Left kidney (tissue), 2 donors: ENCODE data around the gene ACSF3. TPM values are rescaled to one million over a fixed set of nuclear protein-coding genes. Genes with fewer than 3 reads are reported as not detected.
A peak's percentile ranks its signal among the peaks of the same experiment; 100 is the strongest.

ENCODE experiments used
- DNase-seq: peaks from one replicate; pipeline ENCODE4 v3.0.0-alpha.2; 2013
- polyA plus RNA-seq: library from polyadenylated mRNA; unstranded; fragments of 120-200 nt; gene quantifications from one replicate; pipeline ENCODE4 v1.2.1, GENCODE V29; 2013; ENCODE audit not compliant: insufficient read length

Gene ACSF3
- polyA plus RNA-seq, 1 donor: 30.5 TPM

DNA sequence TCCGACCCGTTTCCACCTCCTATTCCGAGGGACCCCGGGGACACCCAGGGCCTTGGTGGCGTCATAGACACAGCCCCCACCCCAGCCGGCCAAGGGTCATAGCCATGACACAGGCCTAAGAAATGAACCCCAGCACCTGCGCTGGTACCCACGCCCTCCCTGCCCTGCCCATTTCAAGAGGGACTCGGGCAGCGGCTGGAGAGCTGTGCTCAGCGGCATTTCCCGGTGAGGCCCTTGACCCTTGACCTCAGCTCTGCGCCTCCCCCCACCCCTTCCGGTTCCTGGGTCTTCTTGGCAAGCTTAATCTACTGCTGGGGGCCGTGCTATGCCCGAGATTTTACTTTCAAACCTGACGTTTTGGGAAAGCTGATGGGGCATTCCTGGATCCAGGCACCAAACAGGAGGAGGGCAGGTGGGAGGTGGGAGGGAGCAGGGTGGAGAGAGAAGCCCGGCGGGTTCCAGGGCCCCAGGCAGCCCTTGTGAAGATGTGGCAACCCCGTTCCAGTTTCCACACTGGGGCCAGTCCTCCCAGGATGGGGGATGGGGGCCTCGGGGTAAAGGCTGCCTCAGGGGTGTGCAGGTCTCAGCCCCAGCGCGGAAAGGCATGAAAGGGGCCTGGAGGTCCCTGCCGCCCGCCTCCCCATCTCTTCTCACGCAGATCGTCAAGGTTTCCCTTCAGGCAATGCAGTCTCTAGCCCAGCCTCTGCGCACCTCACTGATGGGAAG is 106.6 kb downstream of the ACSF3 start, which contains the start of gene SLC22A31:
Gene SLC22A31 (minus strand): TSS at position 414 of the 726 bp plus-strand sequence. CDS start 36 bp downstream, at position 378.
- no peak for DNase-seq

DNA sequence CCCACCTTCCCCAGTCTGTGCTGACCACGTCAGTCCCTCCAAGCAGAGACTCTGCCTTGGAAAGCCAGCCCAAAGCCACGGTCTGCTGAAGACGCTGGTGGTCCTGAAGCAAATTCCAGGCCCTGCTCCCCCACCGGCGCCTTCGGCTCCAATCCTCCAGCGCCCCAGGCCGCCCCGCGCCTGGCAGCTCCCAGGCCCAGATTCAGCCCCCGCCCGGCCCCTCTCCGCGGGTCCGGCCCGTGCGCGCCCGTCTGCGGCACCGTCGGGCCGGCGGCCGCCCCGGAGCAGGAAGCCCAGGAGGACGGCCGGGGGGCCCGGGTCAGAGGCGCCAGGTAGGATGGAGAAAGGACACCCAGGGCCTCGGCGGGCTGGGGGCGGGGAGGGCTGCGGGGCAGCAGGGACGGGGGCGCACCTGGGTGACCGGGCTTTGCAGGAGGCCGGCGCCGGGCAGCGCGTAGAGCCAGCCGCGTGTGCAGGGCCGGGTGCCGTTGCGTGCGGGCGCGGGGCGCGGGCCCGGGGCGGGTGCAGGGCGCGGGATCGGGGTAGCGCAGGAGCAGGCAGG is 107.3 kb downstream of the ACSF3 start:
- no peak for DNase-seq

DNA sequence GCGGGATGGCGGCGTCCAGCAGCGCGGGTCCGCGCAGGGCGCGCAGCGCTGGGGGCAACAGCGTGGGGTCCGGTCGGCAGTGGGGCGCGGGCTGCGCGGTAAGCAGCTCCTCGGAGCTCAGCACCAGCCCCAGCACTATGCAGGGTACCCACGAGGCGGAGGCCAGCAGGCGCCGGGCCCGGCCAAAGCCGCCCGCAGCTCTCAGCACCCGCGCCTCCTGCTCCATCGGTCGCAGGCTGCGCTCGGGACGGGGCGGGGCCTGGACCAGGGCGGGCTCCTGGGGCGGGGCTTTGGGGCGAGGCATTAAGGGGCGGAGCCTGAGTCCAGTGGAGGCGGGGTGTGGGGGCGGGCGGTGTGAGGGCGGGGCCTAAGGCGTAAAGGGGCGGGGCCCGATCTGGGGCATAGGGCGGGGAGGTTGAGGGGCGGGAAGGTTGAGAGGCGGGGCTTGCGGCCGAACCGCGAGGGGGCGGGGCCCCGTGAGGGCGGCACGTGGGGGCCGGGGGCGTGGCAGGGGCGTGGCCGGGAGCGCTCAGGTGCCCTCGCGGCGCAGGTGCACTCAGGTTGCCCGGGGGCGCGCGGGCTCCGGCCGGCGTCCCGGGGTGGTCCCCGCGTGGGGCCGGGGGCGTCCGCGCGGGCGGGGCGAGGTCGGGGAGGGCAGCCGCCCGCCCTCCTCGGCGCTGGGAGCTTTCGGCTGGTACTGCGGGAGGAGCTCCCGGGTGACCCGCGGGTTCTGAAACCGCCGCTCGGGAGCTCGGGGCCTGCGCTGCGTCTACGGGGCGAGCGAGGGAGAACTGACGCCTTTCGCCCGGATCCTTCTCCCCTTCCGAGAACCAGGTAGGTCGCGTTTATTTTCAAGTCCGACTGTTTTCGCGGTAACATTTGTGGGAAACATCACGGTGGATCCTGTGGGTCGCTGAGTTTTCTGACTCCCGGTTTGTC is 108.1 kb downstream of the ACSF3 start:
- DNase-seq: peak; percentile 69

DNA sequence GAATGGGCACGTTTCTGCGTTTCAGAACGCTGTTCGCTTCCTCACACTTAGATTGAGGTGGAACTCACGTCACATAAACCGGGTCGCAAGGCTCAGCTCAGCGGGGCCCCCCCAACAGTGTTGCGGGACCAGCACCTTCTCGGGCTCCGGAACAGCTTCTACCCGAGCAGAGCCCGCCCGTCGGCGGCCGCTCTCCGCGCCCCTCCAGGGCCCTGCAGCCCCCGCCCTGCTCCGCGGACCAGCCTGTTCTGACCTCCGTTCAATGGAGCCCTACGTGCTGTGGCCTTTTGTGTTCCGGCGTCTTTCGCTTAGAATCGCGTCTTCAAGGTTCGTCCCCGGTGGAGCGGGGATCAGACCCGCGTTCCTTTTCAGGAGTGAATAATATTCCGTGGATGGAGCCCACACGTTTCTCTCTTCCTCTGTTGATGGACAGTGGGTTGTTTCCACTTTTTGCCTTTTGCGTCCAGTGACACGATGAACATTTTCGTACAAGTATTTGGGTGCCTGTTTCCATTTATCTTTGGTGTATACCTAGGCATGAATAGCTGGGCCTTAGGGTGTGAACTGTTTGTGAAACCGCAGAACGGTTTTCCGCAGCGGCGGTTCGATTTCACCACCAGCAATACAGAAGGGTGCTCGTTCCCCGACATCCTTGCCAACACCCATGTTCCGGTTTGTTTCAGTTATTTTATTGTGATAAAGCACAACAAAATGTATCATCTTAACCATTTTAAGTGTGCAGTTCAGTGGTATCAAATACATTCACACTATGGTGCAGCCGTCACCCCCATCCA is 109.0 kb downstream of the ACSF3 start:
- no peak for DNase-seq

Other genes with a start within 250 kb of the ACSF3 start
- gene GALNS, start 236.9 kb upstream of the ACSF3 start, polyA plus RNA-seq: 22.2 TPM
- gene TRAPPC2L, start 236.7 kb upstream of the ACSF3 start, polyA plus RNA-seq: 73.7 TPM
- not detected for gene PABPN1L, start 227.2 kb upstream of the ACSF3 start, polyA plus RNA-seq
- gene CBFA2T3, start 116.6 kb upstream of the ACSF3 start, polyA plus RNA-seq: 2.1 TPM
- 2.7 TPM for gene CDH15, start 77.9 kb downstream of the ACSF3 start, polyA plus RNA-seq
- gene SLC22A31, start 106.7 kb downstream of the ACSF3 start, polyA plus RNA-seq: 0.48 TPM
- 7.0 TPM for gene ZNF778, start 123.9 kb downstream of the ACSF3 start, polyA plus RNA-seq